SK-N-SH treated with all-trans-retinoic acid at 6 μM for 48 hours (cell line): ENCODE results near the gene PHACTR3.

ENCODE experiments used
- ATAC-seq: fragments of 200-7000 bp; cut with Tn5 transposase; 3 replicates; pipeline ENCODE4 v1.9.1; 2020; ENCODE audit warnings: mild to moderate bottlenecking, moderate library complexity
- ARNTL ChIP-seq: fragments of 450-650 bp; formaldehyde crosslinking; IDR thresholded peaks from 2 replicates; pipeline ENCODE4 v1.5.0; 2020; ENCODE audit warnings: low read depth, mild to moderate bottlenecking, moderate library complexity, borderline replicate concordance
- BACH2 ChIP-seq: fragments of 250-450 bp; sonication (Bioruptor Pico); IDR thresholded peaks from 2 replicates; pipeline ENCODE4 v1.9.0; 2021; ENCODE audit warnings: mild to moderate bottlenecking, borderline replicate concordance
- ESRRG ChIP-seq: fragments of 250-450 bp; sonication (Bioruptor Pico); IDR thresholded peaks from 2 replicates; pipeline ENCODE4 v1.6.1; 2021; ENCODE audit warnings: mild to moderate bottlenecking
- GLIS3 ChIP-seq: fragments of 250-450 bp; sonication (Bioruptor Pico); IDR thresholded peaks from 2 replicates; pipeline ENCODE4 v1.5.0; 2020; ENCODE audit warnings: mild to moderate bottlenecking, moderate library complexity
- ISL1 ChIP-seq: fragments of 250-450 bp; sonication (Bioruptor Pico); IDR thresholded peaks from 2 replicates; pipeline ENCODE4 v2.1.2; 2022; ENCODE audit warnings: mild to moderate bottlenecking, moderate library complexity
- OSR1 ChIP-seq: fragments of 250-450 bp; sonication (Bioruptor Pico); IDR thresholded peaks from 2 replicates; pipeline ENCODE4 v1.8.0; 2022; ENCODE audit warnings: moderate library complexity, mild to moderate bottlenecking, inconsistent platforms
- PPARA ChIP-seq: fragments of 250-450 bp; sonication (Bioruptor Pico); IDR thresholded peaks from 2 replicates; pipeline ENCODE4 v1.5.0; 2020; ENCODE audit warnings: mild to moderate bottlenecking, borderline replicate concordance
- RARB ChIP-seq: fragments of 250-450 bp; sonication (Bioruptor Pico); IDR thresholded peaks from 2 replicates; pipeline ENCODE4 v1.8.0; 2021; ENCODE audit warnings: mild to moderate bottlenecking, moderate library complexity
- SNAI2 ChIP-seq: fragments of 250-450 bp; sonication (Bioruptor Pico); IDR thresholded peaks from 2 replicates; pipeline ENCODE4 v1.5.0; 2020; ENCODE audit warnings: mild to moderate bottlenecking, moderate library complexity
- TCF4 ChIP-seq: fragments of 250-450 bp; sonication (Bioruptor Pico); IDR thresholded peaks from 2 replicates; pipeline ENCODE4 v1.8.0; 2021; ENCODE audit warnings: mild to moderate bottlenecking, moderate library complexity, borderline replicate concordance
- ZC3H10 ChIP-seq: fragments of 250-450 bp; sonication (Bioruptor Pico); IDR thresholded peaks from 2 replicates; pipeline ENCODE4 v1.5.1; 2021; ENCODE audit warnings: mild to moderate bottlenecking, moderate library complexity
- ZFP3 ChIP-seq: fragments of 250-450 bp; sonication (Bioruptor Pico); IDR thresholded peaks from 2 replicates; pipeline ENCODE4 v1.5.0; 2020; ENCODE audit warnings: mild to moderate bottlenecking, moderate library complexity
- ZNF565 ChIP-seq: fragments of 450-650 bp; formaldehyde crosslinking; conservative IDR thresholded peaks from 2 replicates; pipeline ENCODE4 v1.5.0; 2020; ENCODE audit warnings: low read depth, mild to moderate bottlenecking, moderate library complexity
- ZNF70 ChIP-seq: fragments of 450-650 bp; formaldehyde crosslinking; IDR thresholded peaks from 2 replicates; pipeline ENCODE4 v1.5.0; 2020; ENCODE audit warnings: mild to moderate bottlenecking, moderate library complexity
- TF ChIP-seq, protein P1 (sequence below): fragments of 250-450 bp; sonication (Bioruptor Pico); IDR thresholded peaks from 2 replicates; pipeline ENCODE4 v1.8.0; 2021; ENCODE audit warnings: low read depth, mild to moderate bottlenecking, moderate library complexity, borderline replicate concordance
- TF ChIP-seq, protein P2 (sequence below): fragments of 250-450 bp; sonication (Bioruptor Pico); IDR thresholded peaks from 2 replicates; pipeline ENCODE4 v1.5.1; 2021; ENCODE audit warnings: mild to moderate bottlenecking, moderate library complexity
- TF ChIP-seq, protein P3 (sequence below): fragments of 250-450 bp; sonication (Bioruptor Pico); IDR thresholded peaks from 2 replicates; pipeline ENCODE4 v1.5.1; 2020; ENCODE audit warnings: low read depth, mild to moderate bottlenecking, moderate library complexity
- TF ChIP-seq, protein P4 (sequence below): fragments of 250-450 bp; sonication (Bioruptor Pico); IDR thresholded peaks from 2 replicates; pipeline ENCODE4 v1.8.0; 2020; ENCODE audit warnings: mild to moderate bottlenecking, moderate library complexity, borderline replicate concordance

The PHACTR3 gene

DNA sequence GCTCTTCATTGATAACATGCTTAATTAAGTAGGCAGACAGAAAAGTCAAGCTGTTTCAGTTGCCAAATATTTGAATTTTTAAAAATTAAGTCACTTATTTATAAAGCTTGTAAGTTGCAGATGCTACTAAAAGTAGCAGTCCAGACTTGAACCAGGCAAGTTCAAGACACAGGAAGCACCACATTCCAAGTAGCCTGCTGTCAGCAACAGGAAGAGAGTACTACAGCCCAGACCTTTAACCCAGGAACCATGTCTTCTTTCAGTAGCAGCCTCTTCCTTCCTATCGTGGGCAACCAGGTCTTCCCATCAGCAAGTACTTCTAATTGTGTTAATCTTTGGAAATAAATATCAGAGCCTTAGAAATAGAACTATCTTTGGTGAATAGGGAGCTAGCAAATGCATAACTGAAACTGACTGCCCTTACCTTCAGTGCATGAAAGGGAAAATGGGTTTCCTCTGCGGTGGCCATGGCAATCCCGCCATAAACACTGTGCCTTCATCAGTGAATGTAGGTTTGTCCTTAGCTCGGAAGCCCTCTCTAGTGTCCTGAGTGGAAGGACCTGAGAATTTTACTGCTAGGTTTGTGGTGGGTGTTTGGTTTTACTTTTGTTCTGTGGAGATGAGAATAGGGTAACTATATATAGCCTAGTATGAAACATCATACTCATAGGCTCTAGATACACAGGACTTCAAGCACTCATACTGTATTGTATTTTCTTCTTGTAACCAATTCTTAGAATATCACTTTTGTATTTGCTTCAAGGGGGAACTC, 233.5 kb downstream of the PHACTR3 start:
- no peak for TF ChIP-seq ZC3H10 (CRISPR knock-in tag)
- no peak for ATAC-seq

DNA sequence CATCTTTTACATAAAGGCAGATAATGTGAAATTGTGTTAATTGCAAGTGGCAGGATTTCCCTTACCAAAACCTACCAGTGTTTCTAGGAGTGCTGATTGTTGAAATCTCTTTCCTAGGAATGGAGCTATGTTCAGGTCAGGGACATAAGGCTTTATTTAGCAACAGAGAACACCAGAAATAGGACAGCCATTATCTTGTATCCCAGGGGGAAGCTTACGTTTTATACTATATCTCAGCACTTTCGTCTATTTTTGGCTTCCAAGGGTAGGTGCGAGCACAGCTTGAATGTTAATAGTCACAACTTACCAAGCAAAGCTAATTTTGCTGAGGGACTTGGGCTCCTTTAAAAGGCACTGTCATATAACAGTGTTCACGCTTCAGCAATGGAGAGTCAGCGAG, 235.1 kb downstream of the PHACTR3 start:
- TF ChIP-seq GLIS3 (no peak), PPARA (no peak), TCF4 (no peak), SNAI2 (CRISPR knock-in tag) (no peak), ISL1 (no peak), OSR1 (CRISPR knock-in tag) (no peak), ESRRG (CRISPR knock-in tag) (no peak), ZC3H10 (CRISPR knock-in tag) (no peak), ZFP3 (CRISPR knock-in tag) (no peak)
- TF ChIP-seq, protein P1, sequence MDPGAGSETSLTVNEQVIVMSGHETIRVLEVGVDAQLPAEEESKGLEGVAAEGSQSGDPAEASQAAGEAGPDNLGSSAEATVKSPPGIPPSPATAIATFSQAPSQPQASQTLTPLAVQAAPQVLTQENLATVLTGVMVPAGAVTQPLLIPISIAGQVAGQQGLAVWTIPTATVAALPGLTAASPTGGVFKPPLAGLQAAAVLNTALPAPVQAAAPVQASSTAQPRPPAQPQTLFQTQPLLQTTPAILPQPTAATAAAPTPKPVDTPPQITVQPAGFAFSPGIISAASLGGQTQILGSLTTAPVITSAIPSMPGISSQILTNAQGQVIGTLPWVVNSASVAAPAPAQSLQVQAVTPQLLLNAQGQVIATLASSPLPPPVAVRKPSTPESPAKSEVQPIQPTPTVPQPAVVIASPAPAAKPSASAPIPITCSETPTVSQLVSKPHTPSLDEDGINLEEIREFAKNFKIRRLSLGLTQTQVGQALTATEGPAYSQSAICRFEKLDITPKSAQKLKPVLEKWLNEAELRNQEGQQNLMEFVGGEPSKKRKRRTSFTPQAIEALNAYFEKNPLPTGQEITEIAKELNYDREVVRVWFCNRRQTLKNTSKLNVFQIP (CRISPR knock-in tag) = no peak
- TF ChIP-seq, protein P2, sequence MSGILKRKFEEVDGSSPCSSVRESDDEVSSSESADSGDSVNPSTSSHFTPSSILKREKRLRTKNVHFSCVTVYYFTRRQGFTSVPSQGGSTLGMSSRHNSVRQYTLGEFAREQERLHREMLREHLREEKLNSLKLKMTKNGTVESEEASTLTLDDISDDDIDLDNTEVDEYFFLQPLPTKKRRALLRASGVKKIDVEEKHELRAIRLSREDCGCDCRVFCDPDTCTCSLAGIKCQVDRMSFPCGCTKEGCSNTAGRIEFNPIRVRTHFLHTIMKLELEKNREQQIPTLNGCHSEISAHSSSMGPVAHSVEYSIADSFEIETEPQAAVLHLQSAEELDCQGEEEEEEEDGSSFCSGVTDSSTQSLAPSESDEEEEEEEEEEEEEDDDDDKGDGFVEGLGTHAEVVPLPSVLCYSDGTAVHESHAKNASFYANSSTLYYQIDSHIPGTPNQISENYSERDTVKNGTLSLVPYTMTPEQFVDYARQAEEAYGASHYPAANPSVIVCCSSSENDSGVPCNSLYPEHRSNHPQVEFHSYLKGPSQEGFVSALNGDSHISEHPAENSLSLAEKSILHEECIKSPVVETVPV (CRISPR knock-in tag) = no peak
- TF ChIP-seq, protein P3, sequence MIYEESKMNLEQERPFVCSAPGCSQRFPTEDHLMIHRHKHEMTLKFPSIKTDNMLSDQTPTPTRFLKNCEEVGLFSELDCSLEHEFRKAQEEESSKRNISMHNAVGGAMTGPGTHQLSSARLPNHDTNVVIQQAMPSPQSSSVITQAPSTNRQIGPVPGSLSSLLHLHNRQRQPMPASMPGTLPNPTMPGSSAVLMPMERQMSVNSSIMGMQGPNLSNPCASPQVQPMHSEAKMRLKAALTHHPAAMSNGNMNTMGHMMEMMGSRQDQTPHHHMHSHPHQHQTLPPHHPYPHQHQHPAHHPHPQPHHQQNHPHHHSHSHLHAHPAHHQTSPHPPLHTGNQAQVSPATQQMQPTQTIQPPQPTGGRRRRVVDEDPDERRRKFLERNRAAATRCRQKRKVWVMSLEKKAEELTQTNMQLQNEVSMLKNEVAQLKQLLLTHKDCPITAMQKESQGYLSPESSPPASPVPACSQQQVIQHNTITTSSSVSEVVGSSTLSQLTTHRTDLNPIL (CRISPR knock-in tag) = no peak
- TF ChIP-seq, all 23 proteins: peak for 0
- no peak for ATAC-seq

DNA sequence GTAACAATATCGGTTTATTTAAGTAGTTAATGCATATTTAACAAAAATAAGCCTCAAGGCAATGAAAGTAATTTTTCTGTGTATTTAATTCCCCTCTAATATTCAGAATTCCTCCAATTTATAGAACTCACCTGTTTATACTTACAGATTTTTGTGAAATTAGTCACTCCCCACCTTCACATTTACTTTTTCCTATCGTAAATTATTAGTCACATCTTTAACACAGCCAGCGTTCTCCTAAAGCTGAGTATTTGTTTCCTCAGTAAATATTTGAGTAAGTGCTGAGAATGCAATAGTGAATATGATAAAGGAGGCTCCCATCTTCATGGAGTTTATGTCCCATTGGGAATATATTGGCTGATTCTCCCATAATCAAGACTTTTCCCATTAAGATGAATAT, 241.1 kb downstream of the PHACTR3 start:
- no peak for ATAC-seq
- TF ChIP-seq ZNF565 (CRISPR knock-in tag) = no peak
- TF ChIP-seq TCF4 = no peak
- TF ChIP-seq, protein P4, sequence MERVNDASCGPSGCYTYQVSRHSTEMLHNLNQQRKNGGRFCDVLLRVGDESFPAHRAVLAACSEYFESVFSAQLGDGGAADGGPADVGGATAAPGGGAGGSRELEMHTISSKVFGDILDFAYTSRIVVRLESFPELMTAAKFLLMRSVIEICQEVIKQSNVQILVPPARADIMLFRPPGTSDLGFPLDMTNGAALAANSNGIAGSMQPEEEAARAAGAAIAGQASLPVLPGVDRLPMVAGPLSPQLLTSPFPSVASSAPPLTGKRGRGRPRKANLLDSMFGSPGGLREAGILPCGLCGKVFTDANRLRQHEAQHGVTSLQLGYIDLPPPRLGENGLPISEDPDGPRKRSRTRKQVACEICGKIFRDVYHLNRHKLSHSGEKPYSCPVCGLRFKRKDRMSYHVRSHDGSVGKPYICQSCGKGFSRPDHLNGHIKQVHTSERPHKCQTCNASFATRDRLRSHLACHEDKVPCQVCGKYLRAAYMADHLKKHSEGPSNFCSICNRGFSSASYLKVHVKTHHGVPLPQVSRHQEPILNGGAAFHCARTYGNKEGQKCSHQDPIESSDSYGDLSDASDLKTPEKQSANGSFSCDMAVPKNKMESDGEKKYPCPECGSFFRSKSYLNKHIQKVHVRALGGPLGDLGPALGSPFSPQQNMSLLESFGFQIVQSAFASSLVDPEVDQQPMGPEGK (CRISPR knock-in tag) = no peak
- TF ChIP-seq RARB (CRISPR knock-in tag) = no peak
- no peak for TF ChIP-seq ESRRG (CRISPR knock-in tag)
- TF ChIP-seq ZFP3 (CRISPR knock-in tag) = no peak
- no peak for TF ChIP-seq SNAI2 (CRISPR knock-in tag)
- TF ChIP-seq, protein P2 (CRISPR knock-in tag) = no peak

DNA sequence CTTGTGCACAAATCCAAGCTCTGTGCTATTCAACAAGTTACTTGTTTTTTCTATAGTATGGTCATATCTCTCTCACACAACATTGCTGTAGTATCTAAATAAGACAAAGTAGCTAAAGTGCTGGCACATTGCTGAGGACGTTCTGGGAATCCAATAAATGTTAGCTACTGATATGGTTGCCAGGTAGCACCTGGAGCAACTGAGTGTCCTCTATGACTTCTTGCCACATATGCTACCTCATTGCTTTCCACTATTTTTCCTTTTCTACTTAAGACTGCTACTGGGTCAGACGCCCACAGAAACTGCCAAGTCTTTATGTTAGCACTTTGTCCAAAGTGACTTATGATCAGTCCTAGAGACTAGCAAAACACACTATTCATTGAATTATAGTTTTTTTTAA, 243.8 kb downstream of the PHACTR3 start:
- no peak for ATAC-seq
- no peak for TF ChIP-seq ZNF70
- TF ChIP-seq, protein P3 (CRISPR knock-in tag) = no peak
- TF ChIP-seq ZC3H10 (CRISPR knock-in tag) = no peak
- no peak for TF ChIP-seq SNAI2 (CRISPR knock-in tag)
- no peak for TF ChIP-seq RARB (CRISPR knock-in tag)
- TF ChIP-seq BACH2 (CRISPR knock-in tag) = no peak
- TF ChIP-seq, protein P4 (CRISPR knock-in tag) = no peak
- TF ChIP-seq, protein P1 (CRISPR knock-in tag) = no peak
- no peak for TF ChIP-seq ARNTL
- TF ChIP-seq ZNF565 (CRISPR knock-in tag) = no peak
- no peak for TF ChIP-seq PPARA
